Measurements from ENCODE around the gene LAX1.

GRCh38 chr1:203805689-203806088, 40.7 kb downstream of the LAX1 start:
- no peak for TF ChIP-seq CTCF (IDR thresholded peaks at IDR 0.05 in 2 of 3, conservative IDR thresholded peaks at IDR 0.05 in 1 of 3; ENCODE audit: control insufficient read depth in 2 of 3, extremely low read depth in 1 of 3, insufficient read depth in 1 of 3, low read depth in 3 of 3, low read length in 3 of 3)
- no peak for TF ChIP-seq HDGF (IDR thresholded peaks at IDR 0.05)
- TF ChIP-seq PKNOX1 (IDR thresholded peaks at IDR 0.05) = no peak
- TF ChIP-seq RCOR1 (conservative IDR thresholded peaks at IDR 0.05; ENCODE audit: low read depth, low read length) = no peak
- no peak for TF ChIP-seq TARDBP (IDR thresholded peaks at IDR 0.05; ENCODE audit: borderline replicate concordance)
- TF ChIP-seq EED (IDR thresholded peaks at IDR 0.05; ENCODE audit: low read depth) = no peak
- TF ChIP-seq POLR2A (IDR thresholded peaks at IDR 0.05; ENCODE audit: low read depth, low read length) = no peak
- no peak for TF ChIP-seq SMC3 (IDR thresholded peaks at IDR 0.05; ENCODE audit: borderline replicate concordance, low read length)
- TF ChIP-seq SIN3A (IDR thresholded peaks at IDR 0.05; ENCODE audit: low read depth, low read length) = no peak
- no peak for TF ChIP-seq CEBPB (IDR thresholded peaks at IDR 0.05; ENCODE audit: borderline replicate concordance in 1 of 2, low read depth in 2 of 2, low read length in 2 of 2)
- no peak for TF ChIP-seq IRF5 (IDR thresholded peaks at IDR 0.05; ENCODE audit: borderline replicate concordance)
- no peak for TF ChIP-seq RBBP5 (conservative IDR thresholded peaks at IDR 0.05)

Measured in GM12878 (cell line).